Panc1 (cell line): Measurements from ENCODE around the gene PPL. TPM values are rescaled to one million over a fixed set of nuclear protein-coding genes. Genes with fewer than 3 reads are reported as not detected.

Experiments
- ATAC-seq: fragments of 200-7000 bp; cut with Tn5 transposase; 2 replicates; pipeline ENCODE4 v1.9.1; 2020; ENCODE audit warnings: mild to moderate bottlenecking, moderate library complexity
- BruUV-seq: library from RNA; stranded (reverse); fragments of 400-500 nt; replicated peaks from 2 replicates; lab custom pipeline; 2021; lab: Mats Ljungman, UMichigan
- CTCF ChIA-PET: fragments of 300-600 bp; sonication (Branson Sonifier 250); formaldehyde crosslinking; loops from one replicate; lab custom pipeline; 2022; ENCODE audit warnings: antibody characterized with exemption; lab: Charles Lee
- POLR2A ChIA-PET: fragments of 300-600 bp; sonication (Branson Sonifier 250); formaldehyde crosslinking; loops from one replicate; lab custom pipeline; 2022; ENCODE audit warnings: antibody characterized with exemption; lab: Charles Lee
- DNase-seq: peaks from one replicate; pipeline ENCODE4 v3.0.0-alpha.2; 2010; ENCODE audit warnings: low read depth, low spot score
- H3K27ac ChIP-seq: 2 replicates; pipeline ENCODE4 v1.5.1; 2011; ENCODE audit warnings: mild to moderate bottlenecking, low read length, inconsistent platforms
- H3K27me3 ChIP-seq: fragments of 200-500 bp; sonication (Bioruptor generic); 2 replicates; pipeline ENCODE4 v1.6.0; 2014; ENCODE audit warnings: low read length, inconsistent platforms; ENCODE audit not compliant: control insufficient read depth, insufficient read depth
- H3K36me3 ChIP-seq: fragments of 200-500 bp; sonication (Bioruptor generic); 2 replicates; pipeline ENCODE4 v1.5.1; 2014; ENCODE audit warnings: inconsistent platforms, mild to moderate bottlenecking, low read length, moderate library complexity; ENCODE audit not compliant: control insufficient read depth, insufficient read depth
- H3K4me1 ChIP-seq: 2 replicates; pipeline ENCODE4 v1.5.1; 2011; ENCODE audit warnings: inconsistent platforms, mild to moderate bottlenecking, low read length, moderate library complexity; ENCODE audit not compliant: control insufficient read depth, insufficient read depth
- H3K4me3 ChIP-seq, 2 experiments: 2 replicates each; pipeline ENCODE4 v1.5.1; 2011 to 2012; ENCODE audit warnings: low read depth in 2 of 2, low read length in 2 of 2, mild to moderate bottlenecking in 2 of 2, inconsistent platforms in 1 of 2, moderate library complexity in 1 of 2
- H3K9me3 ChIP-seq: fragments of 200-500 bp; sonication (Bioruptor generic); 2 replicates; pipeline ENCODE4 v1.5.1; 2014; ENCODE audit warnings: low read depth, mild to moderate bottlenecking, inconsistent platforms, low read length, moderate library complexity; ENCODE audit not compliant: control insufficient read depth, insufficient read depth
- POLR2AphosphoS5 ChIP-seq: IDR thresholded peaks from 2 replicates; pipeline ENCODE4 v1.6.1; 2012; ENCODE audit warnings: mild to moderate bottlenecking, low read depth, low read length, moderate library complexity
- REST ChIP-seq, 2 experiments: IDR thresholded peaks; 2 replicates each; pipeline ENCODE4 v1.6.1; 2011 to 2012; ENCODE audit warnings: low read depth in 2 of 2, control low read depth in 1 of 2, low read length in 1 of 2, mild to moderate bottlenecking in 1 of 2, moderate library complexity in 1 of 2; ENCODE audit not compliant: insufficient read depth in 1 of 2
- SIN3A ChIP-seq: IDR thresholded peaks from 2 replicates; pipeline ENCODE4 v1.6.1; 2012; ENCODE audit warnings: low read depth, mild to moderate bottlenecking, low read length, moderate library complexity, borderline replicate concordance; ENCODE audit not compliant: insufficient read depth
- TCF7L2 ChIP-seq: IDR thresholded peaks from 2 replicates; pipeline ENCODE4 v1.6.1; 2011; ENCODE audit warnings: mild to moderate bottlenecking, low read depth, low read length, inconsistent platforms
- in situ Hi-C: cut with HindIII; loops from 2 replicates; pipeline ENCODE4 v1.10.0; 2016; ENCODE audit warnings: low sequenced_read_pairs, low pct_unique_long_range_greater_than_20kb
- intact Hi-C: fragments of 100-400 bp; cut with micrococcal nuclease; formaldehyde crosslinking; loops from one replicate; pipeline ENCODE4 v1.10.0; 2022; ENCODE audit not compliant: unreplicated experiment
- total RNA-seq: library from RNA; stranded (reverse); gene quantifications from one replicate; pipeline ENCODE4 v1.2.1, GENCODE V29; 2021; ENCODE audit not compliant: unreplicated experiment
- TF ChIP-seq, protein P1 (sequence below): fragments of 450-650 bp; IDR thresholded peaks from 2 replicates; pipeline ENCODE4 v1.5.1; 2017; ENCODE audit warnings: mild to moderate bottlenecking

PPL gene
- total RNA-seq, 1 experiment from 2014 or later: 89.4 TPM

DNA sequence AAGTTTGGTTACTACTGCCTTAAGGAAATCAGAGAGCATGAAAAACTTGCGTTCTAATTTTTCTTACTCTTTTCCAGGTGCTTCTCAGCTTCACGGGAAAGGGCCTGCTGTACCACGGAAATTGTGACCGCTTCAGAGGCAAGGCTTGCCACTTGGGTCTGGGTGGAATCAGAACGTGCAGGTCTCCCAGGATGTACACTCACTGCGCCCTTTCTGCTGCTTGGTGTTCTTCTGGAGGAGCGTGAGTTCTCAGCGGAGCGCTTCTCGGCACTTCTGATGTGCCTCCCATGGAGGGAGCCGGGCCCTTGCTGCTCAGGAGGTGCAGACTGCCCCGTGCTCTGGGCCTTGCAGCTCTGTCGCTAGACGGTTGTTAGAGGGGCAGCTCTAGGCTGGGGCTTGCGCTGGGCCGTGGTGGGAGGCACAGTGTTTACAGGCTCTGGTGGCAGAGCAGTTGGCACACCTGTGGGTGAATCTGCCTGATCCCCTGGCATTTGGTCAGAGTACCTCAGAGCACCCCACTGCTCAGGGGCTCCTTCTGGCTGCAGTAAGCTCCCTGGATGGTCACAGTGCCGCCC, 56.9 kb downstream of the PPL start:
- Histone ChIP-seq H3K36me3 (peaks cover 27% of the 10 kb centered on the region), H3K4me3 (no peak overlapping the region), H3K9me3 (no peaks in the 10 kb centered on the region), H3K27me3 (no peaks in the 10 kb centered on the region), H3K27ac (no peak overlapping the region; the same call in 1 of the 2 replicates), H3K4me1 (peaks cover 15% of the 10 kb centered on the region; the same call in 1 of the 2 replicates)
- ChIA-PET CTCF (interaction anchor here (0.5 kb wide), 1 partner anchor 98 kb away, joined by 5 read pairs; no protein-coding TSS in a partner anchor), POLR2A (no interaction called here)
- DNase-seq (no peak), ATAC-seq (no peak)
- in situ Hi-C loops (no loop called here), intact Hi-C loops (loop anchor here (10.0 kb wide), 1 partner anchor 75 kb away; the partner anchor contains the start of gene SEC14L5)
- TF ChIP-seq, protein P1, sequence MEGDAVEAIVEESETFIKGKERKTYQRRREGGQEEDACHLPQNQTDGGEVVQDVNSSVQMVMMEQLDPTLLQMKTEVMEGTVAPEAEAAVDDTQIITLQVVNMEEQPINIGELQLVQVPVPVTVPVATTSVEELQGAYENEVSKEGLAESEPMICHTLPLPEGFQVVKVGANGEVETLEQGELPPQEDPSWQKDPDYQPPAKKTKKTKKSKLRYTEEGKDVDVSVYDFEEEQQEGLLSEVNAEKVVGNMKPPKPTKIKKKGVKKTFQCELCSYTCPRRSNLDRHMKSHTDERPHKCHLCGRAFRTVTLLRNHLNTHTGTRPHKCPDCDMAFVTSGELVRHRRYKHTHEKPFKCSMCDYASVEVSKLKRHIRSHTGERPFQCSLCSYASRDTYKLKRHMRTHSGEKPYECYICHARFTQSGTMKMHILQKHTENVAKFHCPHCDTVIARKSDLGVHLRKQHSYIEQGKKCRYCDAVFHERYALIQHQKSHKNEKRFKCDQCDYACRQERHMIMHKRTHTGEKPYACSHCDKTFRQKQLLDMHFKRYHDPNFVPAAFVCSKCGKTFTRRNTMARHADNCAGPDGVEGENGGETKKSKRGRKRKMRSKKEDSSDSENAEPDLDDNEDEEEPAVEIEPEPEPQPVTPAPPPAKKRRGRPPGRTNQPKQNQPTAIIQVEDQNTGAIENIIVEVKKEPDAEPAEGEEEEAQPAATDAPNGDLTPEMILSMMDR: no peak
- TF ChIP-seq SIN3A (no peak), REST (IDR thresholded peaks at IDR 0.05; ENCODE audit: insufficient read depth in 1 of 2, low read depth in 2 of 2, low read length in 1 of 2) (no peak), TCF7L2 (no peak), POLR2AphosphoS5 (no peak)
- no TSS peak for BruUV-seq

DNA sequence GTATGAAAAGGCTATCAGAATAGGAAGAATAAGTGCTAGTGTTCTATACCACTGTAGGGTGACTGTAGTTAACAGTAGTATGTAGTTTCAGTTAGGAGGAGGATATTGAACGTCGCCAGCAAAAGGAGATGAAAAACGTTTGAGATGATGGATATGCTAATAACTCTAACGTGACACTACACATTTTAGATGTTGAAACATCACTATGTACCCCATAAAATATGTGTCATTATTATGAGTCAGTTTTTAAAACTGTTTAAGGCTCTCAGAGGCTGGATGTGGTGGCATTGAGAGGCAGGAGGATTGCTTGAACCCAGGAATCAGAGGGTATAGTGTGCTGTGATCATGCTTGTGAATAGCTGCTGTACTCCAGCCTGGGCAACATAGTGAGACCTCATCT, 57.9 kb downstream of the PPL start:
- POLR2A ChIA-PET: no interaction called here
- TF ChIP-seq REST (IDR thresholded peaks at IDR 0.05; ENCODE audit: insufficient read depth in 1 of 2, low read depth in 2 of 2, low read length in 1 of 2) (no peak), SIN3A (no peak), TCF7L2 (no peak), POLR2AphosphoS5 (no peak)
- TF ChIP-seq, protein P1: no peak
- DNase-seq (no peak), ATAC-seq (no peak)
- intact Hi-C loops: no loop called here
- in situ Hi-C loops: no loop called here
- H3K9me3 ChIP-seq: no peaks in the 10 kb centered on the region
- H3K27me3 ChIP-seq: no peaks in the 10 kb centered on the region
- 0 out of 2 replicates have a peak overlapping the region, but pooled peaks have one; percentile 7 for H3K27ac ChIP-seq
- no TSS peak for BruUV-seq
- H3K36me3 ChIP-seq: peaks cover 28% of the 10 kb centered on the region
- H3K4me1 ChIP-seq: peaks cover 15% of the 10 kb centered on the region; the same call in 1 of the 2 replicates
- CTCF ChIA-PET: no interaction called here
- H3K4me3 ChIP-seq: no peak overlapping the region
